Ishikawa (cell line): ENCODE results near the gene CNTNAP2.

ENCODE experiments used
- CEBPB ChIP-seq: IDR thresholded peaks from 2 replicates; pipeline ENCODE4 v1.6.1; 2012
- CREB1 ChIP-seq: IDR thresholded peaks from 2 replicates; pipeline ENCODE4 v1.6.1; 2012; ENCODE audit warnings: low read depth
- EGR1 ChIP-seq: IDR thresholded peaks from 2 replicates; pipeline ENCODE4 v1.6.1; 2012
- EP300 ChIP-seq: IDR thresholded peaks from 2 replicates; pipeline ENCODE4 v1.6.1; 2012; ENCODE audit warnings: borderline replicate concordance
- FOXM1 ChIP-seq: IDR thresholded peaks from 2 replicates; pipeline ENCODE4 v1.6.1; 2012; ENCODE audit warnings: low read depth, borderline replicate concordance
- MAX ChIP-seq: IDR thresholded peaks from 2 replicates; pipeline ENCODE4 v1.6.1; 2012
- NFIC ChIP-seq: IDR thresholded peaks from 2 replicates; pipeline ENCODE4 v1.6.1; 2012
- RAD21 ChIP-seq: IDR thresholded peaks from 2 replicates; pipeline ENCODE4 v1.6.1; 2012; ENCODE audit warnings: low read depth
- REST ChIP-seq: IDR thresholded peaks from 2 replicates; pipeline ENCODE4 v1.6.1; 2012; ENCODE audit warnings: low read depth, mild to moderate bottlenecking
- TAF1 ChIP-seq: IDR thresholded peaks from 2 replicates; pipeline ENCODE4 v1.6.1; 2012; ENCODE audit warnings: low read depth, mild to moderate bottlenecking
- TCF12 ChIP-seq: IDR thresholded peaks from 2 replicates; pipeline ENCODE4 v1.6.1; 2012; ENCODE audit warnings: low read depth
- TEAD4 ChIP-seq: IDR thresholded peaks from 2 replicates; pipeline ENCODE4 v1.6.1; 2012
- USF1 ChIP-seq: IDR thresholded peaks from 2 replicates; pipeline ENCODE4 v1.6.1; 2012
- YY1 ChIP-seq: IDR thresholded peaks from 2 replicates; pipeline ENCODE4 v1.6.1; 2012; ENCODE audit warnings: low read depth
- ZBTB7A ChIP-seq: IDR thresholded peaks from 2 replicates; pipeline ENCODE4 v1.6.1; 2012; ENCODE audit warnings: low read depth

The CNTNAP2 gene

GRCh38 chr7:148436571-148436970, 2320.0 kb downstream of the CNTNAP2 start:
- TF ChIP-seq CEBPB = no peak
- TF ChIP-seq ZBTB7A = no peak
- TF ChIP-seq EP300 = no peak
- TF ChIP-seq YY1 = no peak
- TF ChIP-seq EGR1 = no peak
- TF ChIP-seq FOXM1 = no peak
- no peak for TF ChIP-seq REST
- TF ChIP-seq TCF12 = no peak
- no peak for TF ChIP-seq CREB1
- TF ChIP-seq TAF1 = no peak
- TF ChIP-seq NFIC = no peak
- TF ChIP-seq TEAD4 = no peak
- TF ChIP-seq USF1 = no peak
- no peak for TF ChIP-seq RAD21
- TF ChIP-seq MAX = no peak

GRCh38 chr7:148437043-148437442, 2320.4 kb downstream of the CNTNAP2 start:
- TF ChIP-seq CREB1 = no peak
- TF ChIP-seq CEBPB = no peak
- no peak for TF ChIP-seq TEAD4
- TF ChIP-seq RAD21 = no peak
- TF ChIP-seq USF1 = no peak
- no peak for TF ChIP-seq ZBTB7A

- TF ChIP-seq USF1 (no peak), FOXM1 (no peak), NFIC (no peak), TCF12 (no peak), CEBPB (no peak), EP300 (no peak), ZBTB7A (no peak), EGR1 (no peak), TAF1 (no peak)
These were observed 2325.6 kb downstream of the CNTNAP2 start for GRCh38 chr7:148442141-148442655.

GRCh38 chr7:148442933-148443332, 2326.3 kb downstream of the CNTNAP2 start:
- TF ChIP-seq ZBTB7A = no peak
- TF ChIP-seq RAD21 = no peak
- TF ChIP-seq YY1 = no peak
- TF ChIP-seq EGR1 = no peak
- TF ChIP-seq MAX = no peak
- TF ChIP-seq CREB1 = no peak

- TF ChIP-seq TEAD4 (no peak), EP300 (no peak), CEBPB (no peak), EGR1 (no peak), CREB1 (no peak), NFIC (no peak), FOXM1 (no peak), ZBTB7A (no peak), YY1 (no peak), REST (no peak), USF1 (no peak), TAF1 (no peak), TCF12 (no peak), MAX (no peak), RAD21 (no peak)
These were observed 2328.9 kb downstream of the CNTNAP2 start for GRCh38 chr7:148445260-148446044.
